ENCODE results near the gene ASPG.

Gene ASPG

DNA sequence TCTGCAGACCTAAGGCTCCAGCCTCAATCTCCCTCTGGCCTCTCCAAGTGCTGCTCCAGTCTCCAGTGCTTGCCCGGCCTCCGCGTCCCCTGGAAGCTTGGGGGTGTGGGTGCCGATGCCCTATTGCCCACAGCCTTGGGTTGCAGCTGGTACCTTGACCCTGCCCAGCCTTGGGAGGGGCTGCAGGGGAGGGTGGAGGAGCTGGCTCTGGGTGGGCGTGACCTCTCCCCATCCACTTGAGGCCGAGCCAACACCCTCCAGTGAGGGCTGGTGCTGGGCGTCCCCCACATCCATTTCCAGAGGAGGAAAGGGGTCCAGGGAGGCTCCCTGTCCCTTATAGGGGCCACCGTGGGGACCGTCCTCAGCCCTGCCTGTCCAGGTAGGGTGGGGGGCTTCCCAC lies 77.0 kb downstream of the ASPG start:
- H3K4me3 ChIP-seq (ENCODE audit: low read length), result no peak overlapping the region
- no peak for DNase-seq (ENCODE audit: low read depth)
- no peak for TF ChIP-seq CTCF (IDR thresholded peaks at IDR 0.05; ENCODE audit: insufficient read depth, low read depth, low read length, missing control alignments)

- H3K4me3 ChIP-seq (ENCODE audit: low read length), result no peak overlapping the region
- no peak for DNase-seq (ENCODE audit: low read depth)
- TF ChIP-seq CTCF (IDR thresholded peaks at IDR 0.05; ENCODE audit: insufficient read depth, low read depth, low read length, missing control alignments), result no peak
Observed at GRCh38 chr14:104163541-104163940, 78.0 kb downstream of the ASPG start.

DNA sequence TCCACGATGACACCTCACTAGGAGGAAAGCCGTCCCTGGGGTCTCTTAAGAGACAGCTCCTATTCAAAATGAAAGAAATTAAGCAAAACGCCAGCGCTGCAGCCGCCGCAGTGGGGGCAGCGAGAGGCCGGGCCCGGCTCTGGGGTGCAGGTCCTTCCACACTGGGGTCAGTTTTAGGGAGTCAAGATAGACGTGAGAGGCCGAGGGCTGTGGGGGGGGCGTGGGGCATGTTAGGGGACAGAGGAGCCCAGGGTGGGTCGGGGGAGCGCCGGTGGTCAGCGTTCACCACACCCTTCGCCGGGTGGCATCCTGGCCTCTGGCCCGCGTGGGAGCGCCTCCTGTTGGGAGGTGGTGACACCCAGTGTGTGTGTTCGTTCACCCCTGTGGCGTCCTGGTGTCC lies 78.5 kb downstream of the ASPG start:
- TF ChIP-seq CTCF (IDR thresholded peaks at IDR 0.05; ENCODE audit: insufficient read depth, low read depth, low read length, missing control alignments), result no peak
- no peak overlapping the region for H3K4me3 ChIP-seq (ENCODE audit: low read length)
- no peak for DNase-seq (ENCODE audit: low read depth)

DNA sequence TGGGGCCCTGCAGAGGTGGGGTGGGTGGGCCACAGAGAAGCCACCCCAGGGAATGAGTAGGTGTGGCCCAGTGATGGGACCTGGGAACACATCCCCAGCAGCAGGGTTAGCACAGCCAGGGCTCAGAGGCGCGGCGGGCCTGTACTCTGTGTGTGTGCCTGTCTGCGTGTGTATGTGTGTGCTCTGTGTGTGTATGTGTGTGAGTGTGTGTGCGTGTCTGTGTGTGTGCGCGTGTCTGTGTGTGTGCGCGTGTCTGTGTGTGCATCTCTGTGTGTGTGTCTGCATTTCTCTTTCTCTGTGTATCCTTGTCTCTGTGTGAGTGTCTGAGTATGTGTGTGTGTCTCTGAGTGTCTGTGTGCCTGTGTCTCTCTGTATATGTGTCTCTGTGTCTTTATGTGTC lies 79.0 kb downstream of the ASPG start:
- no peak overlapping the region for H3K4me3 ChIP-seq (ENCODE audit: low read length)
- TF ChIP-seq CTCF (IDR thresholded peaks at IDR 0.05; ENCODE audit: insufficient read depth, low read depth, low read length, missing control alignments), result no peak

More for the DNA sequence above, 79.0 kb downstream of the ASPG start:
- DNase-seq (ENCODE audit: low read depth), result no peak

All from epithelial cell of esophagus (primary cell).